WERI-Rb-1 (cell line): ENCODE data around the gene EPHA8.
A peak's percentile ranks its signal among the peaks of the same experiment; 100 is the strongest.

Experiments used
- DNase-seq: peaks from one replicate; pipeline ENCODE4 v3.0.0-alpha.2; 2020
- H3K27ac ChIP-seq: fragments of 250-450 bp; sonication (Bioruptor Pico); 2 replicates; pipeline ENCODE4 v1.5.1; 2020; ENCODE audit warnings: mild to moderate bottlenecking, moderate library complexity
- H3K27me3 ChIP-seq: fragments of 250-450 bp; sonication (Bioruptor Pico); 2 replicates; pipeline ENCODE4 v1.5.1; 2021; ENCODE audit warnings: mild to moderate bottlenecking, low read depth, moderate library complexity; ENCODE audit not compliant: insufficient read depth, severe bottlenecking
- H3K36me3 ChIP-seq: fragments of 250-450 bp; sonication (Bioruptor Pico); 2 replicates; pipeline ENCODE4 v1.5.1; 2020; ENCODE audit warnings: mild to moderate bottlenecking, moderate library complexity
- H3K4me3 ChIP-seq: 2 replicates; pipeline ENCODE4 v1.5.1; 2011; ENCODE audit warnings: low read depth, mild to moderate bottlenecking, control low read depth, low read length
- H3K9me3 ChIP-seq: fragments of 250-450 bp; sonication (Bioruptor Pico); 2 replicates; pipeline ENCODE4 v1.5.1; 2021; ENCODE audit warnings: mild to moderate bottlenecking, moderate library complexity; ENCODE audit not compliant: severe bottlenecking
- TF ChIP-seq, protein P1 (sequence below): IDR thresholded peaks from 2 replicates; pipeline ENCODE4 v1.5.1; 2011; ENCODE audit warnings: low read depth, mild to moderate bottlenecking, control low read depth, inconsistent platforms, low read length

Gene EPHA8

DNA sequence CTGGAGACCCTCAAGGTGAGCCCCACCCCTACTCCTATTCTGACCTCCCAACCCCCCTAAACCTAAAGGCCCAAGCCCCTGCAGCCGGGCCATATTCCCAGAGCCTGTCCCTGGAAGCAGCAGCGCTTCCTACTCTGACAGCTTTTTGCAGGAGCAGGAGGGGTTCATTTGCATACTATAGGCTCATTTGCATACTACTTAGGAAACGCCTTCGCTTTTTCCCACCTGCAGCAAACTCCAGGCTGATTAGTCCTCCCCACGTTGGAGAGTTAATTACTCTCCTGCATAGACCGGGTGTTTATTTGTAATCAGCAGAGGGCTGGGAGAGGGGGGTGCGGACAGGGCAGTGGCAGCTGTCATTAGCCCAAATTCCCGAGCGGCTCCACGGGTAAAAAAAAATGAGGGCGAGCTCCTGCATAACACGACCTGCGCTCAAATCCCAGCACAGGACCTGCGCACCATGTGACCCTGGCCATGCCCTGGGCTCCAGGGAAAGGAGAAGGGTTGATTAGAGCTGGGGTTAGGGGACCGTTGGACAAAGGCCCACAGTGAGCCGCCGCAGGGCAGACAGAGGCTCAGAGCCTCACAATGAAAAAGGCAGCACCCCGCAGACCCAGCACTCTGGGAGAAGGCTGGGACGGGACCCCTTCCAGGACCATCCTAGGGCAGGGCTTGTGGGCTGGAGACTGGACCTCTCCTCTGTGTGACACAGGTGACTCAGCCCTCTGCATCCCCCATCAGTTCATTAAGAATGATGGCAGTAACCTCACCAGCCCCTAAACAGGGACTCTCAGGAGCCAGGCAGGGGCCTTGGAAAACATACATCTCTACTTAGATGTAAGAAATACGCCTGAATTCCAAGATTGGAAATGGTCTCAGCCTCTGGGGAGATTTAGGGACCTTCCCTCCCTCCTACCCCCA, 63.2 kb downstream of the EPHA8 start:
- no peak for DNase-seq
- no peaks in the 10 kb centered on the region for H3K27me3 ChIP-seq
- H3K9me3 ChIP-seq, result no peaks in the 10 kb centered on the region
- H3K36me3 ChIP-seq, result no peaks in the 10 kb centered on the region
- peak overlapping the region; percentile 36; the same call in 1 of the 2 replicates for H3K27ac ChIP-seq
- peak overlapping the region; percentile 11; the same call in 1 of the 2 replicates for H3K4me3 ChIP-seq
- TF ChIP-seq, protein P1, sequence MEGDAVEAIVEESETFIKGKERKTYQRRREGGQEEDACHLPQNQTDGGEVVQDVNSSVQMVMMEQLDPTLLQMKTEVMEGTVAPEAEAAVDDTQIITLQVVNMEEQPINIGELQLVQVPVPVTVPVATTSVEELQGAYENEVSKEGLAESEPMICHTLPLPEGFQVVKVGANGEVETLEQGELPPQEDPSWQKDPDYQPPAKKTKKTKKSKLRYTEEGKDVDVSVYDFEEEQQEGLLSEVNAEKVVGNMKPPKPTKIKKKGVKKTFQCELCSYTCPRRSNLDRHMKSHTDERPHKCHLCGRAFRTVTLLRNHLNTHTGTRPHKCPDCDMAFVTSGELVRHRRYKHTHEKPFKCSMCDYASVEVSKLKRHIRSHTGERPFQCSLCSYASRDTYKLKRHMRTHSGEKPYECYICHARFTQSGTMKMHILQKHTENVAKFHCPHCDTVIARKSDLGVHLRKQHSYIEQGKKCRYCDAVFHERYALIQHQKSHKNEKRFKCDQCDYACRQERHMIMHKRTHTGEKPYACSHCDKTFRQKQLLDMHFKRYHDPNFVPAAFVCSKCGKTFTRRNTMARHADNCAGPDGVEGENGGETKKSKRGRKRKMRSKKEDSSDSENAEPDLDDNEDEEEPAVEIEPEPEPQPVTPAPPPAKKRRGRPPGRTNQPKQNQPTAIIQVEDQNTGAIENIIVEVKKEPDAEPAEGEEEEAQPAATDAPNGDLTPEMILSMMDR, result no peak

- TF ChIP-seq, protein P1, result no peak
- no peak overlapping the region for H3K27ac ChIP-seq
- no peak for DNase-seq
- H3K9me3 ChIP-seq, result no peaks in the 10 kb centered on the region
- no peaks in the 10 kb centered on the region for H3K27me3 ChIP-seq
- H3K4me3 ChIP-seq, result no peak overlapping the region
- no peaks in the 10 kb centered on the region for H3K36me3 ChIP-seq
These were observed 64.0 kb downstream of the EPHA8 start for GRCh38 chr1:22627331-22627730.

GRCh38 chr1:22628698-22629444, 65.6 kb downstream of the EPHA8 start:
- no peak for DNase-seq
- no peaks in the 10 kb centered on the region for H3K27me3 ChIP-seq

GRCh38 chr1:22629886-22630285, 66.6 kb downstream of the EPHA8 start:
- Histone ChIP-seq H3K4me3 (no peak overlapping the region), H3K9me3 (no peaks in the 10 kb centered on the region), H3K27ac (no peak overlapping the region), H3K27me3 (no peaks in the 10 kb centered on the region), H3K36me3 (no peaks in the 10 kb centered on the region)
- TF ChIP-seq, protein P1, result no peak
- DNase-seq, result no peak

More at GRCh38 chr1:22628698-22629444, 65.6 kb downstream of the EPHA8 start:
- no peaks in the 10 kb centered on the region for H3K36me3 ChIP-seq
- H3K9me3 ChIP-seq, result no peaks in the 10 kb centered on the region
- H3K27ac ChIP-seq, result no peak overlapping the region
- no peak overlapping the region for H3K4me3 ChIP-seq
- TF ChIP-seq, protein P1, result no peak

GRCh38 chr1:22633697-22634463, 70.6 kb downstream of the EPHA8 start:
- no peak for DNase-seq
- no peaks in the 10 kb centered on the region for H3K36me3 ChIP-seq
- no peak overlapping the region for H3K27ac ChIP-seq
- H3K27me3 ChIP-seq, result no peaks in the 10 kb centered on the region
- H3K9me3 ChIP-seq, result no peaks in the 10 kb centered on the region
- TF ChIP-seq, protein P1, result no peak
- H3K4me3 ChIP-seq, result no peak overlapping the region
